HEK293T (cell line): ENCODE measurements around the gene EDN3.

Experiments used
- CTCF ChIA-PET: fragments of 350-600 bp; formaldehyde crosslinking; extraction: SDS; loops from one replicate; lab custom pipeline; 2021; ENCODE audit warnings: antibody characterized with exemption, inconsistent platforms; lab: Yijun Ruan, JAX
- POLR2A ChIA-PET: fragments of 350-600 bp; formaldehyde crosslinking; extraction: SDS; loops from one replicate; lab custom pipeline; 2020; ENCODE audit warnings: antibody characterized with exemption, inconsistent platforms; lab: Yijun Ruan, JAX
- DNase-seq: peaks from one replicate; pipeline ENCODE4 v3.0.0; 2012; ENCODE audit warnings: mixed read lengths; ENCODE audit errors: extremely low spot score
- ARNT ChIP-seq: fragments of 450-650 bp; IDR thresholded peaks from 2 replicates; pipeline ENCODE4 v1.6.1; 2017; ENCODE audit warnings: mild to moderate bottlenecking
- BHLHE40 ChIP-seq: fragments of 450-650 bp; IDR thresholded peaks from 2 replicates; pipeline ENCODE4 v1.6.1; 2016; ENCODE audit warnings: mild to moderate bottlenecking, moderate library complexity, borderline replicate concordance
- CTBP1 ChIP-seq: fragments of 450-650 bp; IDR thresholded peaks from 2 replicates; pipeline ENCODE4 v1.6.1; 2016; ENCODE audit warnings: borderline replicate concordance
- ELF4 ChIP-seq: fragments of 450-650 bp; IDR thresholded peaks from 2 replicates; pipeline ENCODE4 v1.6.1; 2017; ENCODE audit warnings: antibody characterized with exemption
- FOXA1 ChIP-seq: fragments of 450-650 bp; IDR thresholded peaks from 2 replicates; pipeline ENCODE4 v1.6.1; 2016; ENCODE audit warnings: mild to moderate bottlenecking
- FOXK2 ChIP-seq: fragments of 450-650 bp; IDR thresholded peaks from 2 replicates; pipeline ENCODE4 v1.6.1; 2016; ENCODE audit warnings: mild to moderate bottlenecking
- FOXM1 ChIP-seq: fragments of 450-650 bp; IDR thresholded peaks from 2 replicates; pipeline ENCODE4 v1.6.1; 2017; ENCODE audit warnings: mild to moderate bottlenecking, borderline replicate concordance
- HDGF ChIP-seq: fragments of 450-650 bp; IDR thresholded peaks from 2 replicates; pipeline ENCODE4 v1.6.1; 2017; ENCODE audit warnings: antibody characterized with exemption, borderline replicate concordance
- L3MBTL2 ChIP-seq: fragments of 450-650 bp; conservative IDR thresholded peaks from 2 replicates; pipeline ENCODE4 v1.6.1; 2016; ENCODE audit warnings: mild to moderate bottlenecking
- LEF1 ChIP-seq: fragments of 450-650 bp; IDR thresholded peaks from 2 replicates; pipeline ENCODE4 v1.6.1; 2017; ENCODE audit warnings: mild to moderate bottlenecking, borderline replicate concordance
- NFRKB ChIP-seq: fragments of 450-650 bp; IDR thresholded peaks from 2 replicates; pipeline ENCODE4 v1.6.1; 2016; ENCODE audit warnings: mild to moderate bottlenecking, moderate library complexity
- PKNOX1 ChIP-seq: fragments of 450-650 bp; IDR thresholded peaks from 2 replicates; pipeline ENCODE4 v1.6.1; 2016
- SP1 ChIP-seq: fragments of 450-650 bp; IDR thresholded peaks from 2 replicates; pipeline ENCODE4 v1.6.1; 2017
- SUZ12 ChIP-seq: fragments of 450-650 bp; IDR thresholded peaks from 2 replicates; pipeline ENCODE4 v1.6.1; 2016; ENCODE audit warnings: mild to moderate bottlenecking
- TARDBP ChIP-seq: fragments of 450-650 bp; IDR thresholded peaks from 2 replicates; pipeline ENCODE4 v1.6.1; 2016
- ZNF384 ChIP-seq: fragments of 450-650 bp; IDR thresholded peaks from 2 replicates; pipeline ENCODE4 v1.6.1; 2016

Gene EDN3

GRCh38 chr20:59322585-59323454 lies 22.4 kb downstream of the EDN3 start:
- no peak for DNase-seq
- CTCF ChIA-PET = no interaction called here
- no peak for TF ChIP-seq FOXM1
- TF ChIP-seq PKNOX1 = no peak
- TF ChIP-seq FOXA1 = no peak
- TF ChIP-seq ZNF384 = no peak
- no peak for TF ChIP-seq SUZ12
- TF ChIP-seq HDGF = no peak
- no peak for TF ChIP-seq ARNT
- POLR2A ChIA-PET = no interaction called here

- ChIA-PET CTCF (no interaction called here), POLR2A (no interaction called here)
- no peak for DNase-seq
- TF ChIP-seq BHLHE40 = no peak
- TF ChIP-seq SUZ12 = no peak
- TF ChIP-seq ZNF384 = no peak
- no peak for TF ChIP-seq L3MBTL2
- TF ChIP-seq ARNT = no peak
- TF ChIP-seq CTBP1 = no peak
Observed at GRCh38 chr20:59323731-59324130, 23.3 kb downstream of the EDN3 start.

GRCh38 chr20:59324521-59325141 lies 24.2 kb downstream of the EDN3 start:
- CTCF ChIA-PET = no interaction called here
- no peak for DNase-seq

GRCh38 chr20:59325142-59325523 lies 24.7 kb downstream of the EDN3 start:
- CTCF ChIA-PET = no interaction called here
- POLR2A ChIA-PET = no interaction called here
- TF ChIP-seq HDGF (no peak), CTBP1 (no peak), TARDBP (no peak), ZNF384 (no peak)
- no peak for DNase-seq

More at GRCh38 chr20:59324521-59325141, 24.2 kb downstream of the EDN3 start:
- POLR2A ChIA-PET = no interaction called here
- no peak for TF ChIP-seq LEF1
- no peak for TF ChIP-seq ELF4
- no peak for TF ChIP-seq CTBP1
- no peak for TF ChIP-seq SUZ12
- TF ChIP-seq HDGF = no peak
- no peak for TF ChIP-seq FOXK2
- no peak for TF ChIP-seq L3MBTL2
- TF ChIP-seq FOXA1 = no peak
- no peak for TF ChIP-seq TARDBP
- no peak for TF ChIP-seq NFRKB
- TF ChIP-seq BHLHE40 = no peak
- no peak for TF ChIP-seq ZNF384
- no peak for TF ChIP-seq ARNT
- no peak for TF ChIP-seq PKNOX1
- TF ChIP-seq FOXM1 = no peak
- TF ChIP-seq SP1 = no peak

GRCh38 chr20:59326188-59326587 lies 25.8 kb downstream of the EDN3 start:
- DNase-seq = no peak
- ChIA-PET POLR2A (no interaction called here), CTCF (no interaction called here)
- TF ChIP-seq LEF1 (no peak), SUZ12 (no peak), BHLHE40 (no peak), HDGF (no peak), NFRKB (no peak), ELF4 (no peak)

GRCh38 chr20:59328071-59328470 lies 27.7 kb downstream of the EDN3 start:
- DNase-seq = no peak
- POLR2A ChIA-PET = interaction anchor here (0.5 kb wide), 1 partner anchor 439 kb away, joined by 3 read pairs; no protein-coding TSS in a partner anchor
- no peak for TF ChIP-seq ARNT
- no peak for TF ChIP-seq ELF4
- TF ChIP-seq NFRKB = no peak
- TF ChIP-seq L3MBTL2 = no peak
- no peak for TF ChIP-seq PKNOX1
- no peak for TF ChIP-seq BHLHE40
- CTCF ChIA-PET = no interaction called here
